SU-DHL-6 (cell line): ENCODE measurements around the gene ACSF3.
"Not testable (repeated sequence)": the region's sequence is repeated elsewhere in the genome, so short reads cannot be mapped to it uniquely, and the experiment has no call there.

Experiments used
- H2AFZ ChIP-seq: fragments of 200-600 bp; sonication (generic); 2 replicates; pipeline ENCODE4 v1.6.1; 2014; ENCODE audit warnings: low read depth, mild to moderate bottlenecking, moderate library complexity, mixed read lengths, antibody characterized with exemption, low read length; ENCODE audit not compliant: severe bottlenecking
- H3F3A ChIP-seq: fragments of 200-600 bp; shearing (Covaris generic); 2 replicates; pipeline ENCODE4 v1.6.0; 2016; ENCODE audit warnings: antibody characterized with exemption, mild to moderate bottlenecking; ENCODE audit not compliant: insufficient read depth
- H3K27ac ChIP-seq: fragments of 200-600 bp; sonication (generic); 2 replicates; pipeline ENCODE4 v1.5.1; 2016; ENCODE audit warnings: low read depth, mild to moderate bottlenecking, low read length, moderate library complexity, mixed read lengths
- H3K27me3 ChIP-seq: fragments of 200-600 bp; sonication (generic), shearing (Covaris generic); 2 replicates; pipeline ENCODE4 v1.6.0; 2014; ENCODE audit warnings: mild to moderate bottlenecking, low read length
- H3K36me3 ChIP-seq: fragments of 200-600 bp; sonication (generic); 2 replicates; pipeline ENCODE4 v1.6.1; 2014; ENCODE audit warnings: mild to moderate bottlenecking, low read length, mixed read lengths
- H3K4me2 ChIP-seq: fragments of 300-600, 200-600 bp; shearing (Covaris generic), sonication (generic); 2 replicates; pipeline ENCODE4 v1.6.0; 2014; ENCODE audit warnings: low read length, low read depth, mild to moderate bottlenecking; ENCODE audit not compliant: poor library complexity, severe bottlenecking
- H3K4me3 ChIP-seq: fragments of 200-600 bp; sonication (generic); 2 replicates; pipeline ENCODE4 v1.5.1; 2014; ENCODE audit warnings: antibody characterized with exemption, low read length, mild to moderate bottlenecking, mixed read lengths; ENCODE audit not compliant: insufficient read depth, poor library complexity, severe bottlenecking
- H3K79me2 ChIP-seq: fragments of 200-600 bp; sonication (generic); 2 replicates; pipeline ENCODE4 v1.6.1; 2014; ENCODE audit warnings: mild to moderate bottlenecking, low read length, moderate library complexity; ENCODE audit not compliant: insufficient read depth
- H3K9ac ChIP-seq: fragments of 200-600 bp; sonication (generic); 2 replicates; pipeline ENCODE4 v1.7.0; 2014; ENCODE audit warnings: mild to moderate bottlenecking, low read length
- H3K9me2 ChIP-seq: fragments of 200-600 bp; sonication (generic); replicated peaks from 2 replicates; pipeline ENCODE4 v1.6.1; 2014; ENCODE audit warnings: low read length; ENCODE audit not compliant: insufficient read depth
- H3K9me3 ChIP-seq: fragments of 200-600 bp; sonication (generic); 2 replicates; pipeline ENCODE4 v1.6.1; 2014; ENCODE audit warnings: low read length, mixed read lengths; ENCODE audit not compliant: insufficient read depth
- H4K20me1 ChIP-seq: fragments of 200-600 bp; sonication (generic); 2 replicates; pipeline ENCODE4 v1.6.1; 2014; ENCODE audit warnings: low read depth, mild to moderate bottlenecking, antibody characterized with exemption, low read length, moderate library complexity, mixed read lengths
- EZH2phosphoT487 ChIP-seq: fragments of 200-600 bp; sonication (generic), shearing (Covaris generic); conservative IDR thresholded peaks from 2 replicates; pipeline ENCODE4 v1.6.1; 2018; ENCODE audit warnings: mild to moderate bottlenecking, antibody characterized with exemption, low read length, moderate library complexity, mixed read lengths
- TF ChIP-seq, protein P1 (sequence below): fragments of 200-600 bp; sonication (generic); IDR thresholded peaks from one replicate; pipeline ENCODE4 v1.5.1; 2017; ENCODE audit warnings: antibody characterized with exemption, mild to moderate bottlenecking, low read length, moderate library complexity; ENCODE audit not compliant: insufficient read depth, poor library complexity, severe bottlenecking

The ACSF3 gene

GRCh38 chr16:89190150-89190958, 96.7 kb downstream of the ACSF3 start:
- no peak overlapping the region for H2AFZ ChIP-seq
- no peaks in the 10 kb centered on the region for H3K27me3 ChIP-seq
- H3K4me3 ChIP-seq, result no peak overlapping the region
- no peak overlapping the region for H3K4me2 ChIP-seq
- no peaks in the 10 kb centered on the region for H3K79me2 ChIP-seq
- 0 out of 2 replicates have a peak, but pooled peaks cover 3% of the 10 kb centered on the region for H3F3A ChIP-seq
- no peaks in the 10 kb centered on the region for H3K9me2 ChIP-seq
- H3K9ac ChIP-seq, result no peak overlapping the region
- TF ChIP-seq EZH2phosphoT487, result no peak
- TF ChIP-seq, protein P1, sequence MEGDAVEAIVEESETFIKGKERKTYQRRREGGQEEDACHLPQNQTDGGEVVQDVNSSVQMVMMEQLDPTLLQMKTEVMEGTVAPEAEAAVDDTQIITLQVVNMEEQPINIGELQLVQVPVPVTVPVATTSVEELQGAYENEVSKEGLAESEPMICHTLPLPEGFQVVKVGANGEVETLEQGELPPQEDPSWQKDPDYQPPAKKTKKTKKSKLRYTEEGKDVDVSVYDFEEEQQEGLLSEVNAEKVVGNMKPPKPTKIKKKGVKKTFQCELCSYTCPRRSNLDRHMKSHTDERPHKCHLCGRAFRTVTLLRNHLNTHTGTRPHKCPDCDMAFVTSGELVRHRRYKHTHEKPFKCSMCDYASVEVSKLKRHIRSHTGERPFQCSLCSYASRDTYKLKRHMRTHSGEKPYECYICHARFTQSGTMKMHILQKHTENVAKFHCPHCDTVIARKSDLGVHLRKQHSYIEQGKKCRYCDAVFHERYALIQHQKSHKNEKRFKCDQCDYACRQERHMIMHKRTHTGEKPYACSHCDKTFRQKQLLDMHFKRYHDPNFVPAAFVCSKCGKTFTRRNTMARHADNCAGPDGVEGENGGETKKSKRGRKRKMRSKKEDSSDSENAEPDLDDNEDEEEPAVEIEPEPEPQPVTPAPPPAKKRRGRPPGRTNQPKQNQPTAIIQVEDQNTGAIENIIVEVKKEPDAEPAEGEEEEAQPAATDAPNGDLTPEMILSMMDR, result no peak
- no peaks in the 10 kb centered on the region for H4K20me1 ChIP-seq
- H3K27ac ChIP-seq, result no peak overlapping the region
- no peaks in the 10 kb centered on the region for H3K36me3 ChIP-seq
- no peaks in the 10 kb centered on the region for H3K9me3 ChIP-seq

DNA sequence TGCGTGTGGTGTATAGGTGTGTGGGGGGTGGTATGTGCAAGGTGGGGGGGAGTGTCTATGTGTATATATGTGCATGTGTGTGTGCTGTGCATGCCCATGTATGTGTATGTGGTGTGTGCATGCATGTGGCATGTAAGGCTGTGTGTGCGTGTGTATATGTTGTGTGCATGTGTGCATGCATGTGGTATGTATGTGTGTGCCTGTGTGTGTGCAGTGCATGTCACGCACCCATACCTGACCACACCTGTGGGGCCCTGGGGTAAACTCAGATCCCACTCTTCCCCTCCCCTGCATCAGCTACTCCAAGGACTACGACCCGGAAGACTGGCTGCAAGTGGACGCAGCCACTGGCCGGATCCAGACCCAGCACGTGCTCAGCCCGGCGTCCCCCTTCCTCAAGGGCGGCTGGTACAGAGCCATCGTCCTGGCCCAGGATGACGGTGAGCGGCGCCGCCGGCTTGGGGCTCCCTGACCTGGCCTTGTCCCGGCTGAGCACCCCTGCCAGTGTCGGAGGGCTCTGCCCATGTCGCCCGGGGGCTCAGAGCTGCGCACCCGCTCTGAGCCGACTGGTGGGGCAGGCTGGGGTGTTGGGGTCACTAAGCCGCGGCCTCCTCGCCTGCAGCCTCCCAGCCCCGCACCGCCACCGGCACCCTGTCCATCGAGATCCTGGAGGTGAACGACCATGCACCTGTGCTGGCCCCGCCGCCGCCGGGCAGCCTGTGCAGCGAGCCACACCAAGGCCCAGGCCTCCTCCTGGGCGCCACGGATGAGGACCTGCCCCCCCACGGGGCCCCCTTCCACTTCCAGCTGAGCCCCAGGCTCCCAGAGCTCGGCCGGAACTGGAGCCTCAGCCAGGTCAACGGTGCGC, 97.6 kb downstream of the ACSF3 start:
- Histone ChIP-seq H3K36me3 (no peaks in the 10 kb centered on the region), H3K9me3 (no peaks in the 10 kb centered on the region), H3K9me2 (no peaks in the 10 kb centered on the region), H3K79me2 (no peaks in the 10 kb centered on the region), H3K27ac (no peak overlapping the region), H2AFZ (no peak overlapping the region), H3K27me3 (no peaks in the 10 kb centered on the region), H3K4me3 (no peak overlapping the region), H3K9ac (no peak overlapping the region), H3K4me2 (no peak overlapping the region), H4K20me1 (no peaks in the 10 kb centered on the region), H3F3A (0 out of 2 replicates have a peak, but pooled peaks cover 3% of the 10 kb centered on the region)
- TF ChIP-seq EZH2phosphoT487, result no peak
- TF ChIP-seq, protein P1, result no peak

DNA sequence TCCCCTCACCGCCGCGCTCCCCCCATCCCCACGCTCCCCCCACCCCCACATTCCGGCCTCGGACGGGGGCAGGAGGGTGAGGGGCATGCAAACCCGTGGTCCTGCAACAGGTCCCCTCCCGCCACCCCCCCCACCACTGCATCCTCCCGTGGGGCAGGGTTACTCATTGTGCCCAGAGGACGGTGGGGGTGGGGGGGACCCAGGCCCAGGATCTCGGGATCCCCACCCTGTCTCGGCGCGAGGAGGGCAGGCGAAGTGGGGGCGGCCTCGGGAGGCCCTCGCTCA, 98.2 kb downstream of the ACSF3 start:
- TF ChIP-seq, protein P1, result no peak
- TF ChIP-seq EZH2phosphoT487, result no peak
- no peaks in the 10 kb centered on the region for H3K9me2 ChIP-seq
- H3K36me3 ChIP-seq, result no peaks in the 10 kb centered on the region
- no peak overlapping the region for H3K9ac ChIP-seq
- H3K79me2 ChIP-seq, result no peaks in the 10 kb centered on the region
- H3F3A ChIP-seq, result 0 out of 2 replicates have a peak, but pooled peaks cover 3% of the 10 kb centered on the region
- no peaks in the 10 kb centered on the region for H3K27me3 ChIP-seq
- H2AFZ ChIP-seq, result no peak overlapping the region
- peak overlapping the region; percentile 41 for H3K4me2 ChIP-seq
- no peaks in the 10 kb centered on the region for H4K20me1 ChIP-seq
- no peaks in the 10 kb centered on the region for H3K9me3 ChIP-seq
- H3K4me3 ChIP-seq, result no peak overlapping the region
- H3K27ac ChIP-seq, result no peak overlapping the region

- H3F3A ChIP-seq, H3K36me3 ChIP-seq, H3K9me3 ChIP-seq, H4K20me1 ChIP-seq, H3K9ac ChIP-seq, H3K27ac ChIP-seq, H2AFZ ChIP-seq, H3K79me2 ChIP-seq, H3K27me3 ChIP-seq, H3K9me2 ChIP-seq: not testable (repeated sequence)
- Histone ChIP-seq H3K4me2 (peak overlapping the region; percentile 41), H3K4me3 (peak overlapping the region; percentile 34)
These were observed 98.7 kb downstream of the ACSF3 start for GRCh38 chr16:89192186-89192955.
